Liver (tissue), 9 donors: ENCODE results near the gene CARS1. TPM values are rescaled to one million over a fixed set of nuclear protein-coding genes. Genes with fewer than 3 reads are reported as not detected.
A peak's percentile ranks its signal among the peaks of the same experiment; 100 is the strongest.

Source experiments
- DNase-seq: peaks from one replicate; pipeline ENCODE4 v3.0.0-alpha.2; 2017; ENCODE audit warnings: low spot score
- H3K27ac ChIP-seq, 2 donors: one replicate each; pipeline ENCODE4 v1.7.0; 2013; ENCODE audit warnings: inconsistent platforms in 2 of 2, low read length in 2 of 2, control low read depth in 1 of 2, low read depth in 1 of 2, mild to moderate bottlenecking in 1 of 2
- H3K27me3 ChIP-seq, 4 donors: one replicate each; pipeline versions ENCODE4 v1.6.1 to v1.7.0; 2013; ENCODE audit warnings: low read length in 3 of 4, inconsistent platforms in 1 of 4, mild to moderate bottlenecking in 1 of 4, moderate library complexity in 1 of 4; ENCODE audit not compliant: control insufficient read depth in 4 of 4, insufficient read depth in 4 of 4
- H3K36me3 ChIP-seq, 4 donors: one replicate each; pipeline versions ENCODE4 v1.6.1 to v1.7.0; 2013; ENCODE audit warnings: low read length in 3 of 4, mild to moderate bottlenecking in 3 of 4, low read depth in 1 of 4, moderate library complexity in 1 of 4; ENCODE audit not compliant: control insufficient read depth in 4 of 4, insufficient read depth in 3 of 4
- H3K4me1 ChIP-seq, 4 donors: one replicate each; pipeline versions ENCODE4 v1.6.1 to v1.7.0; 2013; ENCODE audit warnings: low read length in 3 of 4, mild to moderate bottlenecking in 3 of 4, moderate library complexity in 1 of 4; ENCODE audit not compliant: control insufficient read depth in 4 of 4, insufficient read depth in 4 of 4
- H3K4me3 ChIP-seq, 3 donors: one replicate each; pipeline versions ENCODE4 v1.6.1 to v1.7.0; 2013; ENCODE audit warnings: low read length in 3 of 3, control low read depth in 1 of 3, low read depth in 1 of 3, mild to moderate bottlenecking in 1 of 3
- H3K9ac ChIP-seq, 2 donors: one replicate each; pipeline ENCODE4 v1.7.0; 2013; ENCODE audit warnings: low read length in 2 of 2, mild to moderate bottlenecking in 2 of 2, moderate library complexity in 2 of 2, control low read depth in 1 of 2, low read depth in 1 of 2
- H3K9me3 ChIP-seq, 4 donors: one replicate each; pipeline versions ENCODE4 v1.6.1 to v1.7.0; 2013; ENCODE audit warnings: low read length in 3 of 4; ENCODE audit not compliant: control insufficient read depth in 4 of 4
- EGR1 ChIP-seq, 2 donors: IDR thresholded peaks; 2 replicates each; pipeline ENCODE4 v1.6.1; 2016 to 2018; ENCODE audit warnings: antibody characterized with exemption in 2 of 2, low read depth in 2 of 2
- FOXA1 ChIP-seq: IDR thresholded peaks from 2 replicates; pipeline ENCODE4 v1.6.1; 2016; ENCODE audit warnings: antibody characterized with exemption
- FOXA2 ChIP-seq: IDR thresholded peaks from 2 replicates; pipeline ENCODE4 v1.6.1; 2016; ENCODE audit warnings: antibody characterized with exemption
- GABPA ChIP-seq, 2 donors: IDR thresholded peaks in 1 of 2; conservative IDR thresholded peaks in 1 of 2; 2 replicates each; pipeline ENCODE4 v1.6.1; 2016; ENCODE audit warnings: antibody characterized with exemption in 2 of 2, mild to moderate bottlenecking in 1 of 2, moderate library complexity in 1 of 2
- NR2F2 ChIP-seq: IDR thresholded peaks from 2 replicates; pipeline ENCODE4 v1.6.1; 2016; ENCODE audit warnings: antibody characterized with exemption
- RAD21 ChIP-seq, 2 donors: IDR thresholded peaks; 2 replicates each; pipeline ENCODE4 v1.6.1; 2016; ENCODE audit warnings: antibody characterized with exemption in 2 of 2, mild to moderate bottlenecking in 2 of 2
- RXRA ChIP-seq, 2 donors: IDR thresholded peaks; 2 replicates each; pipeline ENCODE4 v1.6.1; 2017 to 2018; ENCODE audit warnings: antibody characterized with exemption in 2 of 2, mild to moderate bottlenecking in 1 of 2
- SP1 ChIP-seq: IDR thresholded peaks from 2 replicates; pipeline ENCODE4 v1.6.1; 2018; ENCODE audit warnings: antibody characterized with exemption, mild to moderate bottlenecking
- TAF1 ChIP-seq: conservative IDR thresholded peaks from 2 replicates; pipeline ENCODE4 v1.6.1; 2016; ENCODE audit warnings: antibody characterized with exemption, mild to moderate bottlenecking
- WGBS: extraction: QIAGEN DNeasy Blood & Tissue Kit; methylation state at CpG from one replicate; pipeline ENCODE4 v1.1.7; 2013; 5-methylcytosine and 5-hydroxymethylcytosine counted together
- polyA plus RNA-seq, 2 donors: library from polyadenylated mRNA; stranded (reverse) in 1 of 2; unstranded in 1 of 2; fragments of 200-250 nt in 1 of 2; fragments of >200 nt in 1 of 2; fragmentation: Nextera tagmentation in 1 of 2; extraction: Ambion mirVana in 1 of 2; gene quantifications; one replicate each; pipeline versions ENCODE4 v1.2.1 to v1.2.3, GENCODE V29; 2013 to 2015
- total RNA-seq, 2 donors: library from RNA; depleted of rRNA; stranded (reverse); fragments of >200 nt; gene quantifications; one replicate each; pipeline ENCODE4 v1.2.3, GENCODE V29; 2014
- TF ChIP-seq, protein P1 (sequence below): fragments of 150-350 bp; IDR thresholded peaks from 2 replicates; pipeline ENCODE4 v1.5.1; 2017; ENCODE audit warnings: improper control_type of control experiment, low read depth, low read length; ENCODE audit not compliant: missing input control
- TF ChIP-seq, protein P2 (sequence below): IDR thresholded peaks from 2 replicates; pipeline ENCODE4 v1.6.1; 2016; ENCODE audit warnings: antibody characterized with exemption
- donor health status: healthy.
- donor health status: healthy.
- donor health status: healthy.
- donor health status: healthy.
- donor health status: healthy.

The CARS1 gene
- total and polyA plus RNA-seq, 4 donors, result 15.2 to 40.1 (median 22.1) TPM

DNA sequence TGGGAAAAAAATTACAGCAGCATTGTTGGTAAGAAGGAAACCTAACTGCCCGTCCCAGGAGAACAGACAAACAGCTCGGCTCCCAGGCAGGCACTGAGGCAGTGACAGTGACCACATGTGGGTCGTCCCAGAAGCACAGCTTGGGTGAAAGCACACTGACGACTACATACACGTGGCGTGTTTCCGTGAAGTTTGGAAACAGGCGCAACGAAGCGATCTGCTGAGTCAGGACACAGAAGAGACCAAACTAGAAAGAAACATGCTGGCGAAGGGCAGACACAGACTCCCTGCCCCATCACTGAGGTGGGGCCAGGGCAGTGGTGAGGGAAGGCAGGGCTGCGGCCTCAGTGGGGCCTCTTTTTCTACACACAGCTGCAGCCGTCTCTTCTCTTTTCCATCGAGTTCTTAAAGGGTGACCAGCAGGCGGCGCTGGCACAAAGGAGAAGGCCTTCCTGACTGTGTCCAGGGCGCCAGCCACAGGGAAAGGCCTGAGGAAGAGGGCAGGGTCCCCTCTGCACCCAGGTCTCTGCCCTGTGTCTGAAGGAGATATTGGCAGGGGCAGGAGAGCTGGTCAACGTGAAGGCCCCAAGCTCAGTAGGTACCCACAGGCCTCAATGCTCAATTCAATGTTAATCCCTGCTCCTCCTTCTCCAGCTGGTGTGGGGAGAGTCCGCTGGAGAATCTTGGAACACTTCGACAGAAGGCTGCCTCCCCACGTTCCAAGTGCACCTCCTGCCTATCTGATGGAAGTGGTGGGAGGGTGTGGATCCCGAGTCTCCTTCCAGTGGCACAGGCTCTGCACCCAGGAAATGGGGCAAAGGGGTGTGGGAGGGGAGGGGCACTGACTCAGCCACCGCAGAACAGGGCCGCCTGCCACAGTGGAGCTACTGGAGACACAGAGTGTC, 19.9 kb downstream of the CARS1 start:
- Histone ChIP-seq H3K27ac (no peak overlapping the region), H3K9me3 (no peaks in the 10 kb centered on the region), H3K4me1 (peaks cover 7 to 24% (median 15%) of the 10 kb centered on the region in 4 donors), H3K4me3 (no peak overlapping the region), H3K9ac (no peak overlapping the region), H3K27me3 (no peaks in the 10 kb centered on the region), H3K36me3 (peaks cover 7 to 61% (median 37%) of the 10 kb centered on the region in 4 donors)
- DNase-seq, result peak; percentile 81
- TF ChIP-seq, protein P1, sequence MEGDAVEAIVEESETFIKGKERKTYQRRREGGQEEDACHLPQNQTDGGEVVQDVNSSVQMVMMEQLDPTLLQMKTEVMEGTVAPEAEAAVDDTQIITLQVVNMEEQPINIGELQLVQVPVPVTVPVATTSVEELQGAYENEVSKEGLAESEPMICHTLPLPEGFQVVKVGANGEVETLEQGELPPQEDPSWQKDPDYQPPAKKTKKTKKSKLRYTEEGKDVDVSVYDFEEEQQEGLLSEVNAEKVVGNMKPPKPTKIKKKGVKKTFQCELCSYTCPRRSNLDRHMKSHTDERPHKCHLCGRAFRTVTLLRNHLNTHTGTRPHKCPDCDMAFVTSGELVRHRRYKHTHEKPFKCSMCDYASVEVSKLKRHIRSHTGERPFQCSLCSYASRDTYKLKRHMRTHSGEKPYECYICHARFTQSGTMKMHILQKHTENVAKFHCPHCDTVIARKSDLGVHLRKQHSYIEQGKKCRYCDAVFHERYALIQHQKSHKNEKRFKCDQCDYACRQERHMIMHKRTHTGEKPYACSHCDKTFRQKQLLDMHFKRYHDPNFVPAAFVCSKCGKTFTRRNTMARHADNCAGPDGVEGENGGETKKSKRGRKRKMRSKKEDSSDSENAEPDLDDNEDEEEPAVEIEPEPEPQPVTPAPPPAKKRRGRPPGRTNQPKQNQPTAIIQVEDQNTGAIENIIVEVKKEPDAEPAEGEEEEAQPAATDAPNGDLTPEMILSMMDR, result peak; percentile 57
- TF ChIP-seq RAD21 (IDR thresholded peaks at IDR 0.05) (peak; percentile 88 to 92), NR2F2 (no peak)
- 65% methylated on average over 24 of the region's 24 CpGs for WGBS

- Histone ChIP-seq H3K4me1 (peaks cover 3 to 16% (median 9%) of the 10 kb centered on the region in 4 donors), H3K27me3 (no peaks in the 10 kb centered on the region), H3K27ac (no peak overlapping the region), H3K9me3 (no peaks in the 10 kb centered on the region), H3K4me3 (no peak overlapping the region), H3K9ac (no peak overlapping the region), H3K36me3 (peaks cover 7 to 61% (median 38%) of the 10 kb centered on the region in 4 donors)
- no peak for TF ChIP-seq TAF1
- no peak for TF ChIP-seq FOXA1
- TF ChIP-seq FOXA2, result no peak
- TF ChIP-seq SP1, result no peak
- no peak for TF ChIP-seq RXRA (IDR thresholded peaks at IDR 0.05)
- TF ChIP-seq, protein P2, sequence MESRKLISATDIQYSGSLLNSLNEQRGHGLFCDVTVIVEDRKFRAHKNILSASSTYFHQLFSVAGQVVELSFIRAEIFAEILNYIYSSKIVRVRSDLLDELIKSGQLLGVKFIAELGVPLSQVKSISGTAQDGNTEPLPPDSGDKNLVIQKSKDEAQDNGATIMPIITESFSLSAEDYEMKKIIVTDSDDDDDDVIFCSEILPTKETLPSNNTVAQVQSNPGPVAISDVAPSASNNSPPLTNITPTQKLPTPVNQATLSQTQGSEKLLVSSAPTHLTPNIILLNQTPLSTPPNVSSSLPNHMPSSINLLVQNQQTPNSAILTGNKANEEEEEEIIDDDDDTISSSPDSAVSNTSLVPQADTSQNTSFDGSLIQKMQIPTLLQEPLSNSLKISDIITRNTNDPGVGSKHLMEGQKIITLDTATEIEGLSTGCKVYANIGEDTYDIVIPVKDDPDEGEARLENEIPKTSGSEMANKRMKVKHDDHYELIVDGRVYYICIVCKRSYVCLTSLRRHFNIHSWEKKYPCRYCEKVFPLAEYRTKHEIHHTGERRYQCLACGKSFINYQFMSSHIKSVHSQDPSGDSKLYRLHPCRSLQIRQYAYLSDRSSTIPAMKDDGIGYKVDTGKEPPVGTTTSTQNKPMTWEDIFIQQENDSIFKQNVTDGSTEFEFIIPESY, result no peak
- TF ChIP-seq EGR1 (IDR thresholded peaks at IDR 0.05; ENCODE audit: low read depth in 2 of 2), result no peak
- TF ChIP-seq, protein P1, result no peak
- no peak for TF ChIP-seq GABPA (IDR thresholded peaks at IDR 0.05 in 1 of 2, conservative IDR thresholded peaks at IDR 0.05 in 1 of 2)
- WGBS, result 78% methylated on average over 5 of the region's 5 CpGs
- DNase-seq, result no peak
These were observed 20.8 kb downstream of the CARS1 start for GRCh38 chr11:3036419-3036818.
